ENCODE results near the gene TBKBP1. TPM values are rescaled to one million over a fixed set of nuclear protein-coding genes. Genes with fewer than 3 reads are reported as not detected.

Gene TBKBP1
- 4.3 and 10.7 TPM in 2 replicates for total RNA-seq

- DNase-seq (ENCODE audit: low read depth), result no peak
These were observed at the start of gene TBKBP1 for GRCh38 chr17:47693731-47694580. TBKBP1 (plus strand) TSS chr17:47694161; CDS start chr17:47696113, 1,952 bp downstream.

GRCh38 chr17:47644324-47644723 lies 49.6 kb upstream of the TBKBP1 start:
- DNase-seq (ENCODE audit: low read depth), result no peak

- peak; percentile 98 for DNase-seq (ENCODE audit: low read depth)
These were observed 44.6 kb upstream of the TBKBP1 start, which contains the start of gene KPNB1 for GRCh38 chr17:47649153-47649971. KPNB1 (plus strand) TSS chr17:47649919; CDS start chr17:47650245, 326 bp downstream.

GRCh38 chr17:47649972-47650524 lies 43.9 kb upstream of the TBKBP1 start:
- no peak for DNase-seq (ENCODE audit: low read depth)

- peak; percentile 81 for DNase-seq (ENCODE audit: low read depth)
These were observed 43.1 kb upstream of the TBKBP1 start for GRCh38 chr17:47650525-47651522.

- no peak for DNase-seq (ENCODE audit: low read depth)
These were observed 42.3 kb upstream of the TBKBP1 start for GRCh38 chr17:47651704-47652103.

GRCh38 chr17:47652570-47652969 lies 41.4 kb upstream of the TBKBP1 start:
- DNase-seq (ENCODE audit: low read depth), result no peak

- no peak for DNase-seq (ENCODE audit: low read depth)
These were observed 40.5 kb upstream of the TBKBP1 start for GRCh38 chr17:47653442-47653841.

- DNase-seq (ENCODE audit: low read depth), result no peak
These were observed 39.0 kb upstream of the TBKBP1 start for GRCh38 chr17:47654991-47655390.

- DNase-seq (ENCODE audit: low read depth), result no peak
These were observed 33.9 kb upstream of the TBKBP1 start for GRCh38 chr17:47660064-47660492.

- DNase-seq (ENCODE audit: low read depth), result peak; percentile 76
These were observed 29.9 kb upstream of the TBKBP1 start for GRCh38 chr17:47663912-47664623.

GRCh38 chr17:47664624-47664941 lies 29.4 kb upstream of the TBKBP1 start:
- DNase-seq (ENCODE audit: low read depth), result no peak

GRCh38 chr17:47665655-47666054 lies 28.3 kb upstream of the TBKBP1 start:
- peak; percentile 45 for DNase-seq (ENCODE audit: low read depth)

- no peak for DNase-seq (ENCODE audit: low read depth)
These were observed 24.9 kb upstream of the TBKBP1 start for GRCh38 chr17:47669081-47669480.

GRCh38 chr17:47670064-47670463 lies 23.9 kb upstream of the TBKBP1 start:
- DNase-seq (ENCODE audit: low read depth), result no peak

GRCh38 chr17:47674499-47674898 lies 19.5 kb upstream of the TBKBP1 start:
- DNase-seq (ENCODE audit: low read depth), result no peak

GRCh38 chr17:47675380-47676198 lies 18.4 kb upstream of the TBKBP1 start:
- DNase-seq (ENCODE audit: low read depth), result no peak

GRCh38 chr17:47676199-47676472 lies 17.8 kb upstream of the TBKBP1 start:
- DNase-seq (ENCODE audit: low read depth), result no peak

GRCh38 chr17:47676510-47677165 lies 17.3 kb upstream of the TBKBP1 start:
- DNase-seq (ENCODE audit: low read depth), result no peak

Measured in renal cortical epithelial cell (primary cell).